Skeletal muscle tissue (tissue), 2 donors: ENCODE data around the gene THEM4. TPM values are rescaled to one million over a fixed set of nuclear protein-coding genes. Genes with fewer than 3 reads are reported as not detected.

Source experiments
- small RNA-seq: library from RNA; depleted of rRNA; stranded (forward); fragments of <200 nt; gene quantifications from one replicate; pipeline ENCODE3, GENCODE V24; 2014
- total RNA-seq: library from RNA; depleted of rRNA; stranded (reverse); fragments of >200 nt; gene quantifications from one replicate; pipeline ENCODE4 v1.2.3, GENCODE V29; 2014

THEM4 gene
- total RNA-seq, 1 donor from 2014 or later, result 8.4 TPM

Small RNA genes within 50 kb of the gene (small RNA-seq; reads per million reads assigned to genes)
- not detected for gene RF00019

Other genes with a start within 250 kb of the THEM4 start
- gene CELF3, start 192.7 kb downstream of the THEM4 start, total RNA-seq, result under 0.01 TPM
- not detected for gene RIIAD1, start 188.0 kb downstream of the THEM4 start, total RNA-seq
- 90.3 TPM for gene MRPL9, start 146.0 kb downstream of the THEM4 start, total RNA-seq
- gene TDRKH, start 119.0 kb downstream of the THEM4 start, total RNA-seq, result 4.7 TPM
- gene LINGO4, start 104.1 kb downstream of the THEM4 start, total RNA-seq, result under 0.01 TPM
- 8.9 TPM for gene RORC, start 77.7 kb downstream of the THEM4 start, total RNA-seq
- gene C2CD4D, start 69.7 kb downstream of the THEM4 start, total RNA-seq, result not detected
- gene THEM5, start 55.8 kb downstream of the THEM4 start, total RNA-seq, result not detected
- 43.8 TPM for gene S100A10, start 84.3 kb upstream of the THEM4 start, total RNA-seq
- gene S100A11, start 127.5 kb upstream of the THEM4 start, total RNA-seq, result 10.4 TPM
- gene TCHHL1, start 179.6 kb upstream of the THEM4 start, total RNA-seq, result not detected
- gene TCHH, start 205.9 kb upstream of the THEM4 start, total RNA-seq, result not detected
- not detected for gene RPTN, start 249.7 kb upstream of the THEM4 start, total RNA-seq